ENCODE measurements around the gene PRL.

DNA sequence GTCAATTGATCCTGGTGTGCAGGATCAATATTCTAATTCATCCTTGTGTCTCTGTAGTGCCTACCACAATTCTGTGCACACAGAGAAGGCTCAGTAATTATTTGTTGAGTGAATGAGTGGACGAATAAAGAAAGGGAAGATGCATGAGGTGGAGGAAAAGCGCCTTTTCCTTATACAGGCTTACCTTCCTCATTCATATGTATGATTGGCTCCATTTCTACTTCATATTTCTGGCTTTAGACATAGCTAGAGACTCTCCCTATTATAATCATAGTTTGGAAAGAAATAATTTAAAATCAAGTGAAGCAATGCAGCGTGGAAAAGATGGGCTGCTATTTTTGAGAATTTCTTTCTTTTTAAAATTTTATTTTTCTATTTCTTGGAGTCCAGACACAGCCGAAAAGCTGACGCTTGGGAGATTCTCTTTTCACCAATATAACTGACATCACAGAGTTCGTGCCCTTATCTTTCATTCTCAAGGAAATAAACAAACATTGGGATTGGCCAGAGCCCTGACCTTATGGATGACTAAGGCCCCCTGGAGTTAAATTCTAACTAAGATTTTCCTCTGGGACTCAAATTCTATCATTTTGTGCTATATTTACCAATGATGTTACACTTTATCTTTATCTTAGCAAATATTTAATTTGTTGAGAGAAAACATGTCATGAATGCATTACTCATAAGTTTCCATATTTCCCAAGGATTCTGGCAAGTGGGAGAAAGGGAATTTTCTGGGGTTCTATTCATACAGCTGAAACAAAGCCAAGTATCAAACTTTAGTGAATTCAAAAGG, 48.1 kb downstream of the PRL start:
- TF ChIP-seq, protein P1, sequence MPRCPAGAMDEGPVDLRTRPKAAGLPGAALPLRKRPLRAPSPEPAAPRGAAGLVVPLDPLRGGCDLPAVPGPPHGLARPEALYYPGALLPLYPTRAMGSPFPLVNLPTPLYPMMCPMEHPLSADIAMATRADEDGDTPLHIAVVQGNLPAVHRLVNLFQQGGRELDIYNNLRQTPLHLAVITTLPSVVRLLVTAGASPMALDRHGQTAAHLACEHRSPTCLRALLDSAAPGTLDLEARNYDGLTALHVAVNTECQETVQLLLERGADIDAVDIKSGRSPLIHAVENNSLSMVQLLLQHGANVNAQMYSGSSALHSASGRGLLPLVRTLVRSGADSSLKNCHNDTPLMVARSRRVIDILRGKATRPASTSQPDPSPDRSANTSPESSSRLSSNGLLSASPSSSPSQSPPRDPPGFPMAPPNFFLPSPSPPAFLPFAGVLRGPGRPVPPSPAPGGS (CRISPR knock-in tag; IDR thresholded peaks at IDR 0.05), result no peak
- TF ChIP-seq, protein P2, sequence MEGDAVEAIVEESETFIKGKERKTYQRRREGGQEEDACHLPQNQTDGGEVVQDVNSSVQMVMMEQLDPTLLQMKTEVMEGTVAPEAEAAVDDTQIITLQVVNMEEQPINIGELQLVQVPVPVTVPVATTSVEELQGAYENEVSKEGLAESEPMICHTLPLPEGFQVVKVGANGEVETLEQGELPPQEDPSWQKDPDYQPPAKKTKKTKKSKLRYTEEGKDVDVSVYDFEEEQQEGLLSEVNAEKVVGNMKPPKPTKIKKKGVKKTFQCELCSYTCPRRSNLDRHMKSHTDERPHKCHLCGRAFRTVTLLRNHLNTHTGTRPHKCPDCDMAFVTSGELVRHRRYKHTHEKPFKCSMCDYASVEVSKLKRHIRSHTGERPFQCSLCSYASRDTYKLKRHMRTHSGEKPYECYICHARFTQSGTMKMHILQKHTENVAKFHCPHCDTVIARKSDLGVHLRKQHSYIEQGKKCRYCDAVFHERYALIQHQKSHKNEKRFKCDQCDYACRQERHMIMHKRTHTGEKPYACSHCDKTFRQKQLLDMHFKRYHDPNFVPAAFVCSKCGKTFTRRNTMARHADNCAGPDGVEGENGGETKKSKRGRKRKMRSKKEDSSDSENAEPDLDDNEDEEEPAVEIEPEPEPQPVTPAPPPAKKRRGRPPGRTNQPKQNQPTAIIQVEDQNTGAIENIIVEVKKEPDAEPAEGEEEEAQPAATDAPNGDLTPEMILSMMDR (CRISPR knock-in tag; IDR thresholded peaks at IDR 0.05), result no peak
- no peak for TF ChIP-seq TARDBP (CRISPR knock-in tag; IDR thresholded peaks at IDR 0.05)
- TF ChIP-seq, protein P3, sequence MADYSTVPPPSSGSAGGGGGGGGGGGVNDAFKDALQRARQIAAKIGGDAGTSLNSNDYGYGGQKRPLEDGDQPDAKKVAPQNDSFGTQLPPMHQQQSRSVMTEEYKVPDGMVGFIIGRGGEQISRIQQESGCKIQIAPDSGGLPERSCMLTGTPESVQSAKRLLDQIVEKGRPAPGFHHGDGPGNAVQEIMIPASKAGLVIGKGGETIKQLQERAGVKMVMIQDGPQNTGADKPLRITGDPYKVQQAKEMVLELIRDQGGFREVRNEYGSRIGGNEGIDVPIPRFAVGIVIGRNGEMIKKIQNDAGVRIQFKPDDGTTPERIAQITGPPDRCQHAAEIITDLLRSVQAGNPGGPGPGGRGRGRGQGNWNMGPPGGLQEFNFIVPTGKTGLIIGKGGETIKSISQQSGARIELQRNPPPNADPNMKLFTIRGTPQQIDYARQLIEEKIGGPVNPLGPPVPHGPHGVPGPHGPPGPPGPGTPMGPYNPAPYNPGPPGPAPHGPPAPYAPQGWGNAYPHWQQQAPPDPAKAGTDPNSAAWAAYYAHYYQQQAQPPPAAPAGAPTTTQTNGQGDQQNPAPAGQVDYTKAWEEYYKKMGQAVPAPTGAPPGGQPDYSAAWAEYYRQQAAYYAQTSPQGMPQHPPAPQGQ (CRISPR knock-in tag; IDR thresholded peaks at IDR 0.05; ENCODE audit: borderline replicate concordance), result no peak

All from HepG2 (cell line).